ENCODE data around the gene STRIP1. TPM values are rescaled to one million over a fixed set of nuclear protein-coding genes. Genes with fewer than 3 reads are reported as not detected.

The STRIP1 gene
- total and polyA plus RNA-seq, 2 donors (not counting 3 experiments of a cell fraction or from before 2014, with no cell fraction given) = 26.2 to 42.1 TPM

DNA sequence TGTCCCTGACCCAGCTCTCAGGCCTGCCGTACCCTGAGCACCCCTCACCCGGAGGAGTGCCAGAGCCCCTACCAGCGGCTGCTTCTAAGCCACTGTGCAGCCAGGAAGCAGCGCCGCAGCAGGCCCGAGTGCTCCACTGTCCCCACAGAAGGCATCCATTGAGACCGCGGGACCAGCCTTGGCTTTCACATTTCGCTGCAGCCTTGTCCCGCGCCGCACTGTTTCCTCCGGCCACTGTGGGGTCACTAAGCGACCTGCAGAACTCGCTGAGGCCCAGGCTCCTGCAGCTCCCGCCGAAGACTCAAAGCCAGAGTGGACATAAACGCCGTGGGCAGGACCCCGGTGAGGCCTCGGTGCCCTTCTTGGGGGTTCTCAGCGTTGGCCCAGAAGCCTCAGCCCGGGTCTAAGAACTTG lies 33.1 kb downstream of the STRIP1 start:
- dilution Hi-C loops (cut with MboI; ENCODE audit: extremely low pct_ligation_motif_present, low sequenced_read_pairs) = no loop called here
- no peaks in the 10 kb centered on the region for H3K79me2 ChIP-seq (ENCODE audit: control insufficient read depth, insufficient read depth, low read length)
- H2AFZ ChIP-seq (ENCODE audit: low read depth, low read length) = no peak overlapping the region
- no TSS peak for BruUV-seq (replicated peaks)
- ChIA-PET CTCF (interaction anchor here (1.2 to 3.2 kb wide), 4 partner anchors 14 to 38 kb away, joined by 3 to 14 read pairs (median 5); no protein-coding TSS in a partner anchor), POLR2A (no interaction called here)
- no peak overlapping the region for H3K27ac ChIP-seq (ENCODE audit: insufficient read depth, low read depth, low read length)
- no peaks in the 10 kb centered on the region for H3K4me1 ChIP-seq (ENCODE audit: control insufficient read depth, extremely low read depth, insufficient read depth, low read length)
- FAIRE-seq = no peak
- H3K27me3 ChIP-seq (ENCODE audit: control insufficient read depth in 2 of 2, insufficient read depth in 2 of 2, low read length in 2 of 2) = peaks cover 57 to 66% of the 10 kb centered on the region in 2 experiments
- intact Hi-C loops (cut with micrococcal nuclease) = no loop called here
- no peak overlapping the region for H3K4me3 ChIP-seq (replicated peaks in 1 of 3; ENCODE audit: insufficient read depth in 1 of 3, low read depth in 1 of 3, low read length in 3 of 3)
- H3K9me1 ChIP-seq (replicated peaks; ENCODE audit: control insufficient read depth, extremely low read depth, insufficient read depth, low read length) = no peaks in the 10 kb centered on the region
- DNase-seq (ENCODE audit: low read depth, low spot score) = no peak
- H3K36me3 ChIP-seq (ENCODE audit: control insufficient read depth in 2 of 2, extremely low read depth in 1 of 2, insufficient read depth in 2 of 2, low read length in 2 of 2) = no peaks in the 10 kb centered on the region
- no peak overlapping the region for H3K4me2 ChIP-seq (ENCODE audit: insufficient read depth, low read length)
- H4K20me1 ChIP-seq (replicated peaks; ENCODE audit: control insufficient read depth, extremely low read depth, insufficient read depth, low read length) = no peaks in the 10 kb centered on the region
- H3K9me3 ChIP-seq (replicated peaks; ENCODE audit: control insufficient read depth, insufficient read depth, low read length) = no peaks in the 10 kb centered on the region
- H3K9ac ChIP-seq (replicated peaks; ENCODE audit: extremely low read depth, insufficient read depth, low read length) = no peak overlapping the region
- TF ChIP-seq FOS (IDR thresholded peaks at IDR 0.05; ENCODE audit: borderline replicate concordance, insufficient read depth, low read length) (no peak), MYC (IDR thresholded peaks at IDR 0.05; ENCODE audit: low read depth, low read length) (no peak), MAX (IDR thresholded peaks at IDR 0.05; ENCODE audit: insufficient read depth, insufficient read length) (no peak), EZH2 (IDR thresholded peaks at IDR 0.05; ENCODE audit: borderline replicate concordance, low read depth, low read length, severe bottlenecking) (no peak), CTCF (IDR thresholded peaks at IDR 0.05; ENCODE audit: extremely low read depth in 1 of 2, insufficient read depth in 1 of 2, low read depth in 1 of 2, low read length in 2 of 2) (no peak)

Data from endothelial cell of umbilical vein (primary cell).